Immature natural killer cell (primary cell): ENCODE data around the gene TSHZ2. TPM values are rescaled to one million over a fixed set of nuclear protein-coding genes. Genes with fewer than 3 reads are reported as not detected.
"Not testable (repeated sequence)": the region's sequence is repeated elsewhere in the genome, so short reads cannot be mapped to it uniquely, and the experiment has no call there.

Experiments used
- DNase-seq, 3 donors: peaks; one replicate each; pipeline ENCODE4 v3.0.0; 2022; ENCODE audit warnings: mixed read lengths in 1 of 3
- H3K27ac Mint-ChIP-seq, 6 donors: one replicate each; pipeline ENCODE4 v1.8.0; 2020; ENCODE audit warnings: mixed read lengths in 6 of 6, mild to moderate bottlenecking in 5 of 6, inconsistent platforms in 4 of 6, moderate library complexity in 3 of 6
- H3K27me3 Mint-ChIP-seq, 3 donors: one replicate each; pipeline ENCODE4 v1.8.0; 2020 to 2021; ENCODE audit warnings: low read depth in 3 of 3, mild to moderate bottlenecking in 3 of 3, mixed read lengths in 3 of 3, moderate library complexity in 3 of 3, inconsistent platforms in 1 of 3
- H3K36me3 Mint-ChIP-seq, 3 donors: one replicate each; pipeline ENCODE4 v1.8.0; 2020; ENCODE audit warnings: mixed read lengths in 3 of 3, inconsistent platforms in 2 of 3, mild to moderate bottlenecking in 2 of 3
- H3K4me1 Mint-ChIP-seq, 2 donors: one replicate each; pipeline ENCODE4 v1.8.0; 2020; ENCODE audit warnings: inconsistent platforms in 2 of 2, mild to moderate bottlenecking in 2 of 2, mixed read lengths in 2 of 2, moderate library complexity in 1 of 2
- H3K4me3 Mint-ChIP-seq, 5 donors: one replicate each; pipeline ENCODE4 v1.8.0; 2020; ENCODE audit warnings: mild to moderate bottlenecking in 5 of 5, mixed read lengths in 5 of 5, inconsistent platforms in 3 of 5, moderate library complexity in 3 of 5
- H3K9me3 Mint-ChIP-seq, 6 donors: one replicate each; pipeline ENCODE4 v1.8.0; 2020; ENCODE audit warnings: mild to moderate bottlenecking in 6 of 6, mixed read lengths in 6 of 6, inconsistent platforms in 4 of 6, moderate library complexity in 3 of 6
- polyA plus RNA-seq, 3 donors: library from polyadenylated mRNA; unstranded; fragments of 300-500 nt; fragmentation: Illumina TruSeq; gene quantifications; one replicate each; pipeline ENCODE4 v1.2.3, GENCODE V29; 2021

TSHZ2 gene
- polyA plus RNA-seq, 3 donors from 2014 or later, result not detected

DNA sequence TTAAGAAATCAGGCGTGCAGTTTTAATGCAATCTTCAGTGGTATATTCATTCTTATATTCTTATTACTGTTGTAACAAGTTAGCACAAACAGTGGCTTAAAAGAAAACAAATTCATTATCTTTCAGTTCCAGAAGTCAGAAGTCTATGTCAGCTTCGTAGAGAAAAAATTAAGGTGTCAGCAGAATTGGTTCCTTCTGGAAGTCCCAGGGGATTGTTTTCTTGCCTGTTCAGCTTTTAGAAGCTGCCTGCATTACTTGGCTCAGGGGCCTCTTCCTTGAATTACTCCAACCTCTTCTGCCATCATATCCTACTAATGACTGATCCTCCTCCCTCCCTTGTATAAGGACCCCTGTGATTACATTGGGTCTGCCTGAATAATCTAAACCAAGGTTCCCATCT lies 377.6 kb downstream of the TSHZ2 start:
- Mint-ChIP-seq H3K4me3 (no peak overlapping the region), H3K4me1 (no peaks in the 10 kb centered on the region), H3K36me3 (no peaks in the 10 kb centered on the region), H3K27me3 (peaks cover 0 to 4% (median 1%) of the 10 kb centered on the region in 3 donors), H3K27ac (no peak overlapping the region), H3K9me3 (peaks cover 0 to 7% (median under 1%) of the 10 kb centered on the region in 6 donors)
- no peak for DNase-seq

DNA sequence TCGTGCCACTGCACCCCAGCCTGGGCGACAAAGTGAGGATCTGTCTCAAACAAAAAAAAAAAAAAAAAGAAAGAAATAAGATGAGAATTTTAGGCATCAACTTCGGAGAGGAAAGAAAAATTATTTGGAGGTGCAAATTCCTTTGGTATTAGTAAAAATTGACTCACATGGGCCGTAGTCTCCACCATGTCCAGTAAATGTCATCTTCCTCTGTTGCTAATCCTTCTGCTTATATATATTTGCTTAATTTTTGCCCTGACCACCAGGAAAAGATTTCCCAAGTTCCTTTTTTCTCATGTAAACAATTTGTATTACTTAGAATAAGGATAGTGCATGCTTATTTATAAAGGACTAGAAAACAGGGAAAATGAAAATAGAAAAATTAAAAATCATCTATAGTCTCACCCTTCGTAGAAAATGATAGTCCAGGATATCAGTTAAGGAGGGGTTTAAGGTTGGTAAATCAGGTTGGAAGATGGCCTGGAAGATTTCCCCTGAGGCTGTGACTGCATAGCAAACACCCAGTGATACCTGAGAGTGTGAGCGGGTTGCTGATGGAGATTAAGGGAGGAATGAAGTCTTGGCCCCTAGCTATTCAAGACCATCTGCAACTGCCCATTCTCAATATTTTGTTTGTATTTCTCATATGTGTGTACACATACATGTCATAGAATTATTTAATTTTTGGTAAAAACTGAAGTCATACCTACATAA lies 380.7 kb downstream of the TSHZ2 start:
- peaks cover 6 to 21% (median 12%) of the 10 kb centered on the region in 6 donors for H3K9me3 Mint-ChIP-seq
- H3K4me1 Mint-ChIP-seq, result no peaks in the 10 kb centered on the region
- H3K27me3 Mint-ChIP-seq, result peaks cover 0 to 9% (median 7%) of the 10 kb centered on the region in 3 donors
- H3K4me3 Mint-ChIP-seq, result no peak overlapping the region
- DNase-seq, result no peak
- no peaks in the 10 kb centered on the region for H3K36me3 Mint-ChIP-seq
- H3K27ac Mint-ChIP-seq, result no peak overlapping the region

DNA sequence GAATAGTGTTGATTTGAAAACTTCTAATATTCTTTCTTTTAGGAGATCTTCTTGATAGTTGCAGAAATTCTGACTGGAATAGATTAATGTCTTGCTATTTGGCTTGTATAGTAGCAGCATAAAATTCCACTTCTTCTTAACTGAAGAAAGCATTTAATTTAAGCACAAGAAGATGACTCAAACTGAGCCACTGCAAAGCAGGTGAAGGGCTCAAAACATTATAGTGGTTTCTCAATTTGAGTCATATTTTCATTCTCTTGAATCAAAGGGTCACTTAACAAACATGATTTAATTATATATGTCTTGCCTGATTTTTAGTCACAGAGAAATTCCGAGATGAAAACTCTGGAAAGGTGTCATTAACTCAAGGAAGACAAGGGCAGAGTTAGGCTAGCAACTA lies 382.2 kb downstream of the TSHZ2 start:
- Mint-ChIP-seq H3K4me3 (no peak overlapping the region), H3K9me3 (peaks cover 6 to 21% (median 12%) of the 10 kb centered on the region in 6 donors), H3K27me3 (peaks cover 0 to 9% (median 6%) of the 10 kb centered on the region in 3 donors), H3K36me3 (no peaks in the 10 kb centered on the region), H3K4me1 (no peaks in the 10 kb centered on the region), H3K27ac (no peak overlapping the region)
- DNase-seq, result no peak

GRCh38 chr20:53355790-53356189 lies 383.6 kb downstream of the TSHZ2 start:
- H3K27me3 Mint-ChIP-seq, result peaks cover 0 to 9% (median 6%) of the 10 kb centered on the region in 3 donors
- no peak overlapping the region for H3K4me3 Mint-ChIP-seq
- no peak for DNase-seq
- no peaks in the 10 kb centered on the region for H3K36me3 Mint-ChIP-seq
- no peaks in the 10 kb centered on the region for H3K4me1 Mint-ChIP-seq
- H3K27ac Mint-ChIP-seq, result no peak overlapping the region
- peaks cover 6 to 21% (median 12%) of the 10 kb centered on the region in 6 donors for H3K9me3 Mint-ChIP-seq

- Mint-ChIP-seq H3K4me1 (no peaks in the 10 kb centered on the region), H3K27ac (no peak overlapping the region), H3K36me3 (no peaks in the 10 kb centered on the region), H3K4me3 (no peak overlapping the region), H3K27me3 (peaks cover 2 to 8% (median 8%) of the 10 kb centered on the region in 3 donors), H3K9me3 (peaks cover 6 to 19% (median 9%) of the 10 kb centered on the region in 6 donors)
- DNase-seq, result no peak
Measured at GRCh38 chr20:53359425-53359824, 387.3 kb downstream of the TSHZ2 start.

GRCh38 chr20:53360852-53361251 lies 388.7 kb downstream of the TSHZ2 start:
- Mint-ChIP-seq H3K36me3 (no peaks in the 10 kb centered on the region), H3K9me3 (peaks cover 0 to 8% (median 2%) of the 10 kb centered on the region in 6 donors), H3K4me3 (no peak overlapping the region), H3K27ac (no peak overlapping the region), H3K27me3 (peaks cover 2 to 4% (median 3%) of the 10 kb centered on the region in 3 donors), H3K4me1 (no peaks in the 10 kb centered on the region)
- no peak for DNase-seq

DNA sequence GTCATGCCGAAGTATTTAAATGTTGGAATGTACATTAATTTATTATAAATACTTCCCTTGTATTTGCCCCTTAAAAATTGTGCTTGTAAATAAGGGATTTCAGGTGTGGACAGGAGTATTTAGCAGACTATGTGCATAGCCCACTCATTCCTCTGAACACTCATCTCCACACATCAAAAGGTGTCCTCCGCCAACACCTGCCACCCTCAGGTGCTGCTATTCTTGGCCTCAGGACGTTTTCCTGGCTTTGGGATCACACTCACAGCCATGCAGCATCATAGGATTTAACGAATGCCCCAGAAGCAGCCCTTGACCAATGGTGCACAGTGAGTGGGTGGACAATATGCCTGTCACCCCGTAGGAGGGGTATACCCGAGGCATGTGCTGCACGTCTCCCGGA lies 390.6 kb downstream of the TSHZ2 start:
- Mint-ChIP-seq H3K4me1 (no peaks in the 10 kb centered on the region), H3K27ac (no peak overlapping the region), H3K36me3 (no peaks in the 10 kb centered on the region), H3K4me3 (no peak overlapping the region), H3K9me3 (no peaks in the 10 kb centered on the region), H3K27me3 (peaks cover 2 to 6% (median 3%) of the 10 kb centered on the region in 3 donors)
- no peak for DNase-seq

DNA sequence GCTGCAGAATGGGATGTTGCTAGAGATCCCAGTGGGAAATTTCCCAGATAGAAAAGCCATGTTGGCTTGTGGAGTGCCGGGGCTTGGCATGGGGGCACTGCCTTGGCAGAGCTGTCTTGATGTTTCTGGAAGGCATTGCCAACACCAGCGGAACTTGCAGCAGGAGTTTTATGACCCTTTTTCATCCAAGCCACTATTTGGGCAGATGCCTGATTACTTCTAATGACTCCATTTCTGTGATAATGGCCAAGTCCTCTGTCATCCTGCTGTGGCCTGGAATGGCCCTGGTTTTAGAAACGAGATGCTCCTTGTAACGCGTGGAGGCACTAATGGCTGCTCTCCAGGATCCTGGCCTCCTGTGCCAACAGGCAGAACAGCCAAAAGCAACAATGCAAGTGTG lies 392.5 kb downstream of the TSHZ2 start:
- DNase-seq, result no peak
- no peaks in the 10 kb centered on the region for H3K36me3 Mint-ChIP-seq
- H3K9me3 Mint-ChIP-seq, result no peaks in the 10 kb centered on the region
- no peaks in the 10 kb centered on the region for H3K4me1 Mint-ChIP-seq
- H3K27me3 Mint-ChIP-seq, result peaks cover 5 to 7% (median 6%) of the 10 kb centered on the region in 3 donors
- no peak overlapping the region for H3K4me3 Mint-ChIP-seq
- no peak overlapping the region for H3K27ac Mint-ChIP-seq

DNA sequence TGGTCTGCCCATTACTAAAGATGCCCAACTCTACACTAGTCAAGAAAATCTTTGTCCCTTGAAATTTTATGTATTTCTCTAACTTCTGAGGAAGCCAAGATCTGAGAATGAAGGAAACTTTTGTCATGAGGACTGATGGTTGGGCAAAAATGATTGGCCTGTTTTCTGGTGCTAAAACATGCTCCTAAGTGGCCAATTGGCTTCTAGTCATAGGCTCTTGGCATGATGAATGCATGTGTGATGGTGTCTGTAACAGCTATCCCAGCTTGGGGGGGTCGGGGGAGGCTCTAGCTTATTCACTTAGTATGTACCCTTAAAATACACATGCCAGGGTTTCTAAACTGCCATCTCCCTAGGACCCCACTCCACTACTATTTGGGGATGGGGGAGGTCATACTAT lies 392.9 kb downstream of the TSHZ2 start:
- no peaks in the 10 kb centered on the region for H3K36me3 Mint-ChIP-seq
- no peak for DNase-seq
- no peaks in the 10 kb centered on the region for H3K4me1 Mint-ChIP-seq
- H3K9me3 Mint-ChIP-seq, result no peaks in the 10 kb centered on the region
- H3K27me3 Mint-ChIP-seq, result peaks cover 6 to 7% (median 7%) of the 10 kb centered on the region in 3 donors
- H3K4me3 Mint-ChIP-seq, result no peak overlapping the region
- H3K27ac Mint-ChIP-seq, result no peak overlapping the region

DNA sequence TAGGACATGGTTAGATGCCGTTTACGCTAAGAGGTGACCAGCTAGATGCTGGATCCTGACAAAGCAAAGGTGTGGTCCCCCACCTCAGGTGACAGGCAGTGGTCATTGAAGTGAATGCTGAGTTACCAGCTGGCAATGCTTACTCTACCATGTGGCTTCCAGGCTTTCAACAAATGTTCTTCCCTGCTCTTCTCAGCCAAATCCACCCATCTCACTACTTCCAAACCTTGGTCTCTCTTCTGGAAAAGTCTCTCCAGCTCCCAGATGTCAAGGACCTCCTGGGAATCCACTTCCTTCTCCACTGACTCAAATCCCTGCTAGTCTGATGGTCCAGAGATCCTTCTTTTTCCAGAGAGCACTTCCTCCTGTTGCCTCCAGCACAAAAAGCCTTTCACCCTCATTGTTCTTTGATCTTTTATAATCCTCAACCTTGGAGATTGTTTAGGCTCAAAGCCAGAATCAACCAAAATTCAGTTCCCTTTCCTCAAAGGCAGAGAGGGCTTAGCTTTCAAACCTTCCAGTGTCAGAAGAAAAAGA lies 393.4 kb downstream of the TSHZ2 start:
- Mint-ChIP-seq H3K27me3 (peaks cover 6 to 7% (median 7%) of the 10 kb centered on the region in 3 donors), H3K4me3 (no peak overlapping the region), H3K36me3 (no peaks in the 10 kb centered on the region), H3K4me1 (no peaks in the 10 kb centered on the region), H3K27ac (no peak overlapping the region), H3K9me3 (no peaks in the 10 kb centered on the region)
- no peak for DNase-seq

DNA sequence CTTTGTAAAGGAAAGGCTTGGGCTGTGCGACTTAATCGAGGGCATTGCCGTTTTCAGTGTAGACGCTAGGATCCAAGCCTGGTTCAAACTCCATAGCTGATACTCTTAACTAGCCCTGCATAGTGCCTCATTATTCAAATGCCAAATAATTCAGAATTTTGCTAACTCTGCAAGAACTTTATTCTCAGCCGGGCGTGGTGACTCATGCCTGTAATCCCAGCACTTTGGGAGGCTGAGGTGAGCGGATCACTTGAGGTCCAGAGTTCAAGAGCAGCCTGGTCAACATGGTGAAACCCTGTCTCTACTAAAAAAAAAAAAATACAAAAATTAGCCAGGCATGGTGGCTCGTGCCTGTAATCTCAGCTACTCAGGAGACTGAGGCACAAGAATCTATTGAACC lies 394.8 kb downstream of the TSHZ2 start:
- H3K27me3 Mint-ChIP-seq, H3K27ac Mint-ChIP-seq, DNase-seq, H3K36me3 Mint-ChIP-seq, H3K9me3 Mint-ChIP-seq, H3K4me1 Mint-ChIP-seq, H3K4me3 Mint-ChIP-seq: not testable (repeated sequence)

- no peaks in the 10 kb centered on the region for H3K4me1 Mint-ChIP-seq
- H3K36me3 Mint-ChIP-seq, result no peaks in the 10 kb centered on the region
- no peak for DNase-seq
- H3K4me3 Mint-ChIP-seq, result no peak overlapping the region
- H3K9me3 Mint-ChIP-seq, result no peaks in the 10 kb centered on the region
- H3K27me3 Mint-ChIP-seq, result peaks cover 5 to 12% (median 6%) of the 10 kb centered on the region in 3 donors
- no peak overlapping the region for H3K27ac Mint-ChIP-seq
Measured at GRCh38 chr20:53369871-53370270, 397.7 kb downstream of the TSHZ2 start.

DNA sequence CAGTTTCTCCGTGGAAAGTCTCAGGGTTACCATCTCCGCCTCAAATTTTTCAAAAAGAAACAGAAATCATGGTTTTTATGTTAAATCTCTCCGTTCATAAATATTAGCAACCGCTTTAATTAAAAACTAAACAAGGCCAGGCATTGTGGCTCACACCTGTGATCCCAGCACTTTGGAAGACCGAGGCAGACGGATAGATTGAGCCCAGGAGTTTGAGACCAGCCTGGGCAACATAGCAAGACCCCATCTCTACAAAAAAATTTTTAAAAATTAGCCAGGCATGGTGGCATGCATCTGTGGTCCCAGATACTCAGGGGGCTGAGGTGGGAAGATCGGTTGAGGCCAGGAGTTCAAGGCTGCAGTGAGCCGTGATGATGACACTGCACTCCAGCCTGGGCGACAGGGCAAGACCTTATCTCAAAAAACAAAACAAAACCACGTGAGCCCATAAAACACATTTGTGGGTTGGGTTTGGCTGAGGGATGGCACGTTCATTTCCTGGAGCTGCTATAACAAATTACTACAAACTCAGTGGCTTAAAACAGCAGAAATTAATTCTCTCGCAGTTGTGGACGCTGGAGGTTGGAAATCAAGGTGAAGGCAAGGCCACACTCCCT lies 398.3 kb downstream of the TSHZ2 start:
- Mint-ChIP-seq H3K27ac (no peak overlapping the region), H3K9me3 (no peaks in the 10 kb centered on the region), H3K4me1 (no peaks in the 10 kb centered on the region), H3K27me3 (peaks cover 5 to 12% (median 6%) of the 10 kb centered on the region in 3 donors), H3K4me3 (no peak overlapping the region), H3K36me3 (no peaks in the 10 kb centered on the region)
- no peak for DNase-seq

DNA sequence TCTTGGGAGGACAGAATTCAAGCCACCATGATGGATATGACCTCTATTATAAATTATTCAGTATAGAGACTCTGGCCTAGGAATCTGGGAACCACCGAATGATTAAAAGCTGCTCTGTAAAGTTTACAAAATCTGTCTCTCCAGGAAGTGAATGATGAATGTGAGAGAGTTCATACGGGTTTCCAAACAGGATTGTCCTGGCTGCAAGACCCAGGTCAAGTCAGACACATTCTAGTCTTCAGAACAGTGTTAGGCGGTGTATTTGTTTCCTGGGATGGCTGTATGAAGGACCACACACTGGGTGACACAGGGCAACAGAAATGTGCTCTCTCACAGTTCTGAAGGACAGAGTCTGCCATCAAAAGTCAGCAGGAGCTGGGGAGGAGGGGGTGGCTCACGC lies 399.1 kb downstream of the TSHZ2 start:
- Mint-ChIP-seq H3K27ac (no peak overlapping the region), H3K36me3 (no peaks in the 10 kb centered on the region), H3K9me3 (no peaks in the 10 kb centered on the region), H3K4me3 (no peak overlapping the region), H3K4me1 (no peaks in the 10 kb centered on the region), H3K27me3 (peaks cover 1 to 12% (median 6%) of the 10 kb centered on the region in 3 donors)
- no peak for DNase-seq
